Keratinocyte (primary cell): Measurements from ENCODE around the gene SNAI3.

Experiments
- EZH2 ChIP-seq: IDR thresholded peaks from one replicate; pipeline ENCODE4 v1.6.1; 2012; ENCODE audit warnings: inconsistent platforms, mild to moderate bottlenecking, low read length, moderate library complexity
- TF ChIP-seq, protein P1 (sequence below), 3 experiments: IDR thresholded peaks in 1 of 3; conservative IDR thresholded peaks in 1 of 3; optimal IDR thresholded peaks in 1 of 3; 2 replicates in 2 of 3; 3 replicates in 1 of 3; pipeline versions ENCODE3 to v1.5.1; 2011; ENCODE audit warnings: low read length in 3 of 3, mild to moderate bottlenecking in 3 of 3, moderate library complexity in 2 of 3, control low read depth in 1 of 3, inconsistent platforms in 1 of 3; ENCODE audit not compliant: insufficient read depth in 2 of 3; ENCODE audit errors: extremely low read depth in 1 of 3

- TF ChIP-seq, protein P1, sequence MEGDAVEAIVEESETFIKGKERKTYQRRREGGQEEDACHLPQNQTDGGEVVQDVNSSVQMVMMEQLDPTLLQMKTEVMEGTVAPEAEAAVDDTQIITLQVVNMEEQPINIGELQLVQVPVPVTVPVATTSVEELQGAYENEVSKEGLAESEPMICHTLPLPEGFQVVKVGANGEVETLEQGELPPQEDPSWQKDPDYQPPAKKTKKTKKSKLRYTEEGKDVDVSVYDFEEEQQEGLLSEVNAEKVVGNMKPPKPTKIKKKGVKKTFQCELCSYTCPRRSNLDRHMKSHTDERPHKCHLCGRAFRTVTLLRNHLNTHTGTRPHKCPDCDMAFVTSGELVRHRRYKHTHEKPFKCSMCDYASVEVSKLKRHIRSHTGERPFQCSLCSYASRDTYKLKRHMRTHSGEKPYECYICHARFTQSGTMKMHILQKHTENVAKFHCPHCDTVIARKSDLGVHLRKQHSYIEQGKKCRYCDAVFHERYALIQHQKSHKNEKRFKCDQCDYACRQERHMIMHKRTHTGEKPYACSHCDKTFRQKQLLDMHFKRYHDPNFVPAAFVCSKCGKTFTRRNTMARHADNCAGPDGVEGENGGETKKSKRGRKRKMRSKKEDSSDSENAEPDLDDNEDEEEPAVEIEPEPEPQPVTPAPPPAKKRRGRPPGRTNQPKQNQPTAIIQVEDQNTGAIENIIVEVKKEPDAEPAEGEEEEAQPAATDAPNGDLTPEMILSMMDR (optimal IDR thresholded peaks at IDR 0.05 in 1 of 3, IDR thresholded peaks at IDR 0.05 in 1 of 3, conservative IDR thresholded peaks at IDR 0.05 in 1 of 3; ENCODE audit: extremely low read depth in 1 of 3, insufficient read depth in 2 of 3, low read length in 3 of 3), result no peak
- TF ChIP-seq EZH2, result no peak
Observed at GRCh38 chr16:88732961-88733294, 46.6 kb upstream of the SNAI3 start.
